Heart left ventricle (tissue), 13 donors: ENCODE measurements around the gene CDH19.

Experiments used
- CTCF ChIP-seq, 12 donors: fragments of 200-600 bp; sonication (generic) in 4 of 12; IDR thresholded peaks; one replicate each; pipeline versions ENCODE4 v1.5.0 to v1.8.0; 2018 to 2022; ENCODE audit warnings: antibody characterized with exemption in 12 of 12, mild to moderate bottlenecking in 5 of 12
- POLR2A ChIP-seq, 2 donors: fragments of 450-650 bp; IDR thresholded peaks; one replicate each; pipeline ENCODE4 v1.6.1; 2017; ENCODE audit warnings: antibody characterized with exemption in 2 of 2, mild to moderate bottlenecking in 2 of 2, moderate library complexity in 2 of 2
- donor health status: ischemic (EF 13 %, LVEDD 7.1; RV severe dilation, severe dysfunction).
- donor health status: DM: no; HTN: yes; CAD: no.
- donor health status: DM: no; HTN: no; CAD: no.
- donor health status: ischemic (EF 25% LVEDD 6.9; RV normal size, moderate dysfunction).
- donor health status: ischemic (EF 25% LVEDD 5.7; RV mildly dilated, moderate dysfunction).
- donor health status: ischemic (EF 35%, LVEDD 5.7; RV mildly dilated, moderate dysfunction).
- donor health status: nonischemic (EF 11% LVEDD 7.7; RV severe dilation, severe dysfunction).
- donor health status: DM: yes; HTN: yes; CAD: no.
- donor health status: PGD.
- donor health status: ischemic (EF 29% LVEDD 5.4; RV normal size, mild dysfunction).
- donor health status: nonischemic (EF 23%, LVEDD 6.1; RV moderate dilation, normal function).

DNA sequence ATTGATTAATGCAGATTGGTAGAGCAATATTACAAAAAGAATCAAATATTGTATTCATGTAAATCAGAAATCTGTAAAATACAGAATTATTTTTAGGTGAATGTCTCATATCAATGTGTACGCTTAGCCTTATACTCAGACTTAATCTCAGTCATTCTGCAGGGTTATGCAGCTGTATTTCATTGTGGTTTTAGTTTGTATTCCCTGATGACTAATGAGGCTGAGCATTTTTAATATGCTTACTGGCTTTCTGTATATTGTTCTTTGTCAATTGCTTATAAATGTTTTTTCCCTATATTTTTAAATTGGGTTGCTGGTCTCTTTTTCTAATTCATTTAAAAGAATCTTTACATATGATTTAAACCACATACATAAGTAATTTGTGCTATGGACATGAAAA lies 50.1 kb downstream of the CDH19 start:
- no peak for TF ChIP-seq CTCF (IDR thresholded peaks at IDR 0.05)
- no peak for TF ChIP-seq POLR2A (IDR thresholded peaks at IDR 0.05)
